COLO829 (cell line): ENCODE data around the gene VAV3.

Experiments
- DNase-seq: peaks from one replicate; pipeline ENCODE4 v3.0.0; 2012; ENCODE audit warnings: low spot score

The VAV3 gene

GRCh38 chr1:107974090-107974489 is 9.1 kb upstream of the VAV3 start:
- DNase-seq: no peak

- DNase-seq: no peak
These were observed 7.6 kb upstream of the VAV3 start for GRCh38 chr1:107972391-107973180.

DNA sequence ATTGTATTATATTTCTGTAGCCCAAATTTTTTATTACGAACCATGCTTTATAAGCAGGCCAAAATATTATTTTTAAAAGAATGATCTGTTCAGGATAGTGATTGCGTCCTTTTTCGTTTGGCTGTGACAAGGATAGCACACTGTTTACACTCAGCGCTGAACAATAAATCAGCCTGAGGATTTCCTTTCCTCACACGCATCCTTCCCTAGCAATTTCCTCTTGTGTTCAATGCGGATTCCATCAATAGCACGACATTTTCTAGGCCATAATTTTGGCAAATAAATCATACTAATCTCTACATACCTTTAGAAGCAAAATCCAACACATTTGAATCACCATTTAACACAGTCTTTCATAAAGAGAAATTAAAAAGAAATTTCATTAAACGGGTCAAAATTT is 1.6 kb upstream of the VAV3 start:
- no peak for DNase-seq

- no peak for DNase-seq
These were observed 457 bp downstream of the VAV3 start for GRCh38 chr1:107964336-107965109.

GRCh38 chr1:107963601-107964335 is 1.2 kb downstream of the VAV3 start:
- no peak for DNase-seq

DNA sequence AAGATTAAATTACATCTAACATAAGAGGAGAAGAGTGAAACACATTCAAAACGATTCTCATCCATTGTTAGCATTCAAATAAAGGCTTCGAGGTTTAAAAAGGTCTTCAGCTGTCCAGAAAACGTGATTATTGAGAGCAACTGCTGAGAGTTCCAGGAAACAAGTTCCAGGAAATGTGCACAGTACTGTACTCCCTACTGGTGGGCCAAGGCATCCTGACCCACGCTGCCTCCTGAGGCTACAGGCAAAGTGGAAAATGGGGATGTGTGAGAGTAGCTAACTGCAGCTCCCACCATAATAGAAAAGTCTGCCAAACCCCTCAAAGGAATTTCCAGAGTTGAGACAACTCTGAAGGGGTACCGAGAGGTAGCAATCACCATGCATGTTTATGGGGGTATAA is 2.0 kb downstream of the VAV3 start:
- no peak for DNase-seq

GRCh38 chr1:107954719-107955415 is 10.1 kb downstream of the VAV3 start:
- DNase-seq: no peak

DNA sequence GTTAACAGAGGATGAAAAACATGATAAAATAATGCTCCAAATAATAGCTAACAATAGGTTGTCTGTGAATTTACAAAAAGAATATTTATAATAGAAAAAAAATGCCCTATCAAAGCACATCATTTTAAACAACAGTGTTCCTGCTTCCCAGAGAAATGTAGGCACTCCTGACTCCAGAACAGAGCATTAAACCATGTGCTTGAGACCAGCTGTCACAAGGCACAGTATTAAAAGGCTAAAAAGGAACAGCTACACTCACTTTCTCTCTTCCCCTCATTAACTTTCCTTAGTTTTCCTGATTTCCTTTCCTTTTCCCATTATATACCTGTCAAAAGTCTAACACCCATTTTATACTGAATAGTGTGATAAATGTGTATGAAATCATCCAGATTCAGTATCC is 10.9 kb downstream of the VAV3 start:
- DNase-seq: no peak

DNA sequence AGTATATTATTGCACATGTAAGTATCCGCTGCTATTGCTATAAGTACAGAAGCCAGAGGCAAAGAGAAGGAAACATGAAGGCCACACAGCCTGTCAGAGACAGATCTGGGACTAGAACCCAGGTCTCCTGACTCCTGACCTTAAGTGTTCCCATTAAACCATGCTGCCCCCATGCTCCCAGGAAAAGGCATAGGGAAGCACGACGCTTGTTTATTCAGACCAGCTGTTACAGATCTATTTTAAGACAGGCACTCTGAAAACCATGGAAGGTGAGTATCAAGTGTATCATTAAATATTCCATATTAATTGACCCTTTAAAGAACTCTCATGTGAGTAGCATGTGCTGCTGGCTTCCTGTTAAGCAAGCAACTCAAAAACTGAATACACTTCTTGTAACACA is 11.4 kb downstream of the VAV3 start:
- DNase-seq: no peak

- DNase-seq: no peak
These were observed 12.0 kb downstream of the VAV3 start for GRCh38 chr1:107952989-107953388.

DNA sequence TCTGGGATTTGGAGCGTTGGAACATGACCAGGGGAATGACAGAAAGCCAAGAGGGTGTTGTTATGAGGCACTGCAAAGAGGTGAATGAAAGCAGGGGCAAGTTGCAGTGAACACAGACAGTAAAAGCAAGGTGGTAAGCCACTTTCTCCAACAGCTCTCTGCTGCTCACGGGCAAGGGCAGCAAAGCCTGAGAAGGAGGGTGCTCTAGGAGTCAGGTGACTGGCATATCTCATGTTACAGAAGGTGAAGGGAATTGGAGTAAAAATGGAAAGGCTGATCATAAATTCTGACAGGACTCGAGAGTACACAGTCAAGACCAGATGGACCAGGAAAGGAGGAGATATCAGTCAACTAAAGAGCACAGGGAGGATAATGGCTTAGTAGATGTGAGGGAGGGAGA is 14.5 kb downstream of the VAV3 start:
- DNase-seq: no peak

DNA sequence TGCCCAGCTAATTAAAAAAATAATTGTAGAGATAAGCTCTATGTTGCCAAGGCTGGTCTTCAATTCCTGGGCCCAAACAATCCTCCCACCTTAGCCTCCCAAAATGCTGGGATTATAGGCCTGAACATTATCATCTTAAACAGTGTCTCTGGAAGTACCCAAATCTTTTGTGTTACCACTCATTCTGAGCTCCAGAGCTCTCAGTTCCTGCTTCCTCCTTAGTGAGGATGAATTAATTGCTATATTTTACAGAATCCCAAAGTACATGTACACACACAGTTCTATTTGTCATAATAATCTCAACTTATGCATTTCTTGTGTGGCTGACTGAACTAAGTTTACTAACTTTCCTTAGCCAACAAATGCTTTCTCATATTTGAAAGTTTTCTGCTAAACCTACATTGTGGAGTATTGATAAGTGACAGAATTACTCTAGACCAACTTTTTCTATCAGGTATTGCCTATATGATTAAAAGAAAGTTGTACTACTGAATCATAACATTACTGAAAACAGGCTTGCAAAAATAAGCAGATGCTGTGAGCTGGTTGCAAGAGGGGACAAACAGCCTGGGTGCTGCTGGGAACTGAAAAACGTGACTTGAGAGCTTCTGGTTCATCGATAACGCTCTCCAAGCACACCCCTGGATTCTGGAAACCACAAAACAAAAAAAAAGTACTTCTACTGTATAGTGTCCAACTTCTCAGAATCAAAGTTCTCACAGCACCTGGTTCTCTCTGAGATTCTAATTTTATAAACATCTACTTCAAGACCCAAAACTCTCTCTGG is 15.3 kb downstream of the VAV3 start:
- no peak for DNase-seq

DNA sequence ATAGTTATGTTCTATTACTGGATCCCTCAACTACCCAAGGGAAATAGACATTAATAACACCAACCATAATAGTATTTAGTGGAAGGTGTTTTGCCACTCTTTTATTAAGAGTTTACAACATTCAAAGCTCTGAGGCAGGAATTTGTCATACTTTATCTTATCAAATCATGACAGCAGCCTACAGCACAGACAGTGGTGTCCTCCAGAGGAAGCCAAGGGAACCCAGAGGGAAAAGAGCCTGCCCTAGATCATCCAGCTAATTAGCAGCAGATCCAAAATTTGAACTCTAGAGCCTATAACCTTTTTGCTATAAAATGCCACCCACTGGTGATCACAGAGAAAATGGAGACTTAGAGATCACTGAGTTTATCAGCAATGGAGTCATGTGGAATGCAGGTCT is 18.2 kb downstream of the VAV3 start:
- no peak for DNase-seq

DNA sequence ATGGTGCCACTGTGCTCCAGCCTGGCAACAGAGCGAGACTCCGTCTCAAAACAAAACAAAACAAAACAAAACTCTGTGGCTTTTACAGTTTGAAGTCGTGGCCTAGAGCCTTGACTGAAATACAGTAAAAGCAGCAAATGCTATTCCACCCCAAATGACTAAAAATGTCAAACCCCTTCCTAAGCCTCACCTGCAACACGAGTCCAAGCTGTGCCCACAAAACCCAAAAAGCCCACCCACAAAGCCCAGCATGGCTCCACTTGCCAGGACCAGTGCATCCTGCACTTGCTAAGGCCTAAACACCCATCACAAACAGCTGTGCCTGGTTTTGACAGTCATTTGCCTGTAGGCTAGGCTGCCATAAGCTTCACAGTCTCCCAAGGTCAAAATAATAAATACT is 21.3 kb downstream of the VAV3 start:
- no peak for DNase-seq

GRCh38 chr1:107942814-107943213 is 22.2 kb downstream of the VAV3 start:
- no peak for DNase-seq

DNA sequence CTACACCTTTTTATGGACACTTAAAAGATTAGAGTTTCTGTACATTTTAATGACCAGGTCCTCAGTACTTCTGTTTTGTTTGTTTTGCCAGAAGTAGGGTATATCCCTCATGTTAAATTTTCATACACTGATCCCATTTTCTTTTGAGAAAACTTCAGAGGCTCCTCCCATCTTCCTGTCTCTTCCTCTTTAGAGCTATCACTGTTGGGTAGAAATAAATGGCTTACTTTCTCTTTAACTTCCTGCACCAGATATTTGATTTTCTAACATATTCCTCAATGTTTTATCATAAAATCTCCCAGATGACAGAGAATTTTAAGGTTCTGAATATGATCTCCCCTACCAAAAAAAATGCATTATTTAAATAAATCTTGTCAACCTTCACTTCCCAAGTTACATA is 23.4 kb downstream of the VAV3 start:
- DNase-seq: no peak

- DNase-seq: no peak
These were observed 23.9 kb downstream of the VAV3 start for GRCh38 chr1:107941123-107941522.

- no peak for DNase-seq
These were observed 24.3 kb downstream of the VAV3 start for GRCh38 chr1:107940701-107941100.

DNA sequence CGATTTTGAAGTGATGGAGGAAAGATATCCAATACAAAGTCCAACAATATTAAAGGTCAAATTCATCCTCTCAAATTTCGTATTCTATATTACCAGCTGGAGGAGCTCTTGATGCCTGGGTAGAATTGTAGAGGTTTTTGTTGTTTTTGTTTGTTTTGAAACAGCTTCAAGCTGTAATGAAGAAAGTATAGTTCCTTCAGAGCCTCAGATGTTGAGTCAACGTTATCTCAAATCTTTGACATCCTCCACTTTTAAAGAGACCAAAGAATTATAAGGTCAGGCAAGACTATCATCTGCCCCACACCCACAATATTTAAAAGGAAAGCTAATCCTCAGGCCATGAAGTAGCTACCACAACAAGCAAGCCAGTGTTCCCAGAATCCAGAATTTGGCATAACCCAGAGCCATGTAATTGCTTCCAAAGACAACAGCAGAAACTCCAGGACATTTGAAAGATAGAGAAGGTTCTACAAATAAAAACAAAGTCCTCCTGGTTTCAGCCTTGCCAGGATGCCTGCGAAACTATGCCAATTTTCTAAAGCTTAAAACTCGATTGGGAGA is 24.9 kb downstream of the VAV3 start:
- DNase-seq: no peak

- no peak for DNase-seq
These were observed 25.7 kb downstream of the VAV3 start for GRCh38 chr1:107939256-107939655.
